Fibroblast of skin of right quadriceps (primary cell): ENCODE measurements around the gene CRHR1.
"Not testable (repeated sequence)": the region's sequence is repeated elsewhere in the genome, so short reads cannot be mapped to it uniquely, and the experiment has no call there.

ENCODE experiments used
- DNase-seq: peaks from one replicate; pipeline ENCODE4 v3.0.0-alpha.2; 2013

The CRHR1 gene

DNA sequence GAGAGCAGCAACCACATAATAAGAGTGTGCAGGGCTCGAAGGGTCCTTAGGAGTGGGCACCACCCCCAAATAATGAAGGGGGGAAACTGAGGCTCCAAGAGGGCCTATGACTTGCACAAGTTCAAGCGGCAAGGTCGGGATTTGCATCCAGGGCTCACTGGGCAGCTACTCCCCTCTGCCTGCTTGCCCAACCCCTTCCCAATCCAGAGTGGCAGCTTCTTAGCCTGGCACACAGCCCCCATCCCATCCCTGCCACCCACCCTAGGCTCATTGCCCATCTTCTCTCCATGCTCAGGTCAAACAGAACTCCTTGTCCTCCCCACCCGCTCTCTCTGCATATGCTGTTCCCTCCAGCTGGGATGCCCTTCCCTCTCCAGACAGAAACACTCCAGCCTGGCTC is 63.0 kb downstream of the CRHR1 start:
- DNase-seq, result no peak

DNA sequence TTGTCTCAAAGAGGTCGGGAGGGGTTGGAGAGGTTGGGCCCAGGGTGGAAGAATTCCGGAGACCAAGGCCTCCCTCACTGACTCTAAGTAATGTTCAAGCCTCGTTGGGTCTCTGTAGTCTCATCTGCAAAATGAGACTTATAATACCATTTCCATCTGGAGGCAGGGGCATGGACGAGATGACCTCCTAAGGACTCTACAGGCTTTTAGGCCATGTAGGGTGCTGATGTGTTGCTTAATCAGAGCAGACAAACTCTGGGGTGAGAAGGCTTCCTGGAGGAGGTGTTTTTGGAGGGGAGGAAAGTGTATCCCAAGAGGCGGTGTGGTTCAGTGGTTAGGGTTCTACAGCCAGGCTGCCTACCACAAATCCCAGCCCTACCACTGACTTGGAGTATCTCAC is 63.6 kb downstream of the CRHR1 start:
- DNase-seq, result no peak

DNA sequence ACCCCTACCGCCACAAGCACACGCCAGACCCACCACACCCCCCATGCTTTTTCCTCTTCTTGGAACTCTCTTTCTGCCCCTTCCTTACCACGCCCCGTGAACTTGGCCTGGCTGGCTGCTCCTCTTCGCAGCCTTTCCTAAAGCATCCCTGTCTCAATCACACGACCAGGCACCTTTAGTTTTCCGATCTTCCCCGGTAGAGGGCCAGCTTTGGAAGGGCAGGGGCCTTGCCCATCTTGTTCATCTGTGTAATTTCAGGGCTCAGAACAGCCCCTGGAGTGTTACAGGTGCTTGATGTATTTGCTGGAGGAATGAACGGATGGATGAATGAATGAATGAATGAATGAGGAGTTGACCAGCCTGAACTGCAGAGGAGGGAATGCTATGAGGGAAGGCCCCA is 64.3 kb downstream of the CRHR1 start:
- no peak for DNase-seq

DNA sequence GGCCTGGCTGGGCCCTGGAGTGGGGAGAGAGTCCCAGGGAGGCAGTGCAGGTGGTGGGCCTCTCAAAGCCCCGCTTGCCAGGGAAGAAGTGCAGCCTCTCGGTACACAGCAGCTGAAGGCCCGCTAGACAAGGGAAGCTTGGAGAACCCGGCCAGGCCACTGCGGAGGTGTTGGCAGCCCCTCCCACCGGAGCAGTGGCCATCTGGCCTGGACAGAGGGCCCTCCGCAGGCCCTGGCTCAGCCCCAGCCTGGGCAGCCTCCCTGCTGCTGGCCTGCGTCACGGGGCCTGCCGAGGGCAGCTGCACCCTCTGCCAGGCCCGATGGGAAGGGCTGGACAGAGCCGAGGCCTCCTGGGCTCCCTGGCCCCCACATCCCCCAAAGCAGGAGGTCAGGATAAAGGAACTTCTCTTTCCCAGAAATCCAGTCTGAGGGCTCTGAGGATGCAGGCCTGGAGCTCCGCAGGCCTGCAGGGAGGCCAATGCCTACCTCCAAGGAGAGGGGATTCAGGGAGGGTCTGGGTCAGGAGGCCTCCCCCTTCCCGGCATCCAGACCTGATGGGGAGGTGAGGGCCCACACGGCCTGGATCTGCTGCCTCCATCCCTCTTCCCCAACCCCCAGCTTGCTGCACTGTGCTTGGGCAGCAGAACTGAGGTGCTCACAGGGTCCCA is 64.9 kb downstream of the CRHR1 start:
- no peak for DNase-seq

DNA sequence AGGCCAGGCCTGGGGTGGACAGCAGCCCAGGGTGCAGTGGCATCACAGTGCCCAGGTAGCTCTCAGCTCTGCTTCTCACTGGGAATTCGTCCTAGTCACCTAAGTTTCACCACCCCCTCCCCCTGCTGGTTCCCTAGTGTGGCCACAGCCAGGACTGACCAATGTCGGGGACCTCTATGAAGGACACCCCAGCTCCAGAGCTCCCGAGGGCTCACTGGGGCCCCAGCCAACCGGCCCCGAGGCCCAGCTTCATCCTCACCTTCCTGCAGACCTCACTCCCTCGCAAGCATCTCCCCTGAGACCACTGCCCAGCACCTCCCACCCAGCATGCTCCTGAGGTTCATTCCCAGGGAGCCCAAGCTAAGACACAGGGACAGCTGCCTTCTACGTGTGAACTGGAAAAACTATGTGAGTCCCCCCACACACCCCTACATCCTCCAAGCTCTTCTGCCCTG is 65.4 kb downstream of the CRHR1 start:
- DNase-seq, result no peak

DNA sequence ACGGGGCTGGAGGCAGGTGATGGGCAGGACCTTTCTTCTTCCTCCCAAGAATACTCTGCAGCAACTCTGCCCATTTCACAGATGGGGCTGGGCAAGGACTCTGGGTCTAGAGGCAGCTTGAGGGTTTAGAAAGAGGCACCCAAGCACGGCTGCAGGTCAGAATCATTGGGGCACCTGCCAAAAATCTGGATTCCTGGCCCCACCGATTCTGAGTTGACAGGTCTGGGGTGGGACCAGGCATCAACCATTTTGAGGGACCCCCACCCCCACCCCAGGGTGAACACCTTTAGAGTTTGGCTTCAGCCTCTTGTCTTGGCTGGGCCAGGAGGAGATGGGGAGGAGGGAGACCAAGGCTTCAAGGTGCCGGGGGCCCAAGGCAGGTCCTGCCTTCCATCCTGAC is 65.9 kb downstream of the CRHR1 start:
- no peak for DNase-seq

DNA sequence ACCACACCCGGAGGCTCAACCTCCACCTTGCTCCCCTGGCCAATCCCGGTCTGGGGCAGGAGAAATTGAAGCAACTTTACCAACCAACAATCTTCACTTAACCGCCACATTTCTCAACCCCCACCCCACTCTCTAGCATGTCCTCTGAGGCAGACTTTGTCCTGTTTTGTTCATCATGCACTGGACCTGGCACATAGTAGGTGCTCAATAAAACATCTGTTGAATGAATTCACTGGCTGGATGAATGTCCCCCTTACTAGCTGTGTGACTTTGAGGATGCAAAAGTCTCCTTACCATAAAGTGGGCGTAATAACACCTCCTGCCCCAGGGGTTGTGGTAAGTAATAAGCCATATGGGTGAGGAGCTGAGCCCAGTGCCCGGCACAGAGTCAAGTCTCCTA is 66.3 kb downstream of the CRHR1 start:
- DNase-seq, result no peak

DNA sequence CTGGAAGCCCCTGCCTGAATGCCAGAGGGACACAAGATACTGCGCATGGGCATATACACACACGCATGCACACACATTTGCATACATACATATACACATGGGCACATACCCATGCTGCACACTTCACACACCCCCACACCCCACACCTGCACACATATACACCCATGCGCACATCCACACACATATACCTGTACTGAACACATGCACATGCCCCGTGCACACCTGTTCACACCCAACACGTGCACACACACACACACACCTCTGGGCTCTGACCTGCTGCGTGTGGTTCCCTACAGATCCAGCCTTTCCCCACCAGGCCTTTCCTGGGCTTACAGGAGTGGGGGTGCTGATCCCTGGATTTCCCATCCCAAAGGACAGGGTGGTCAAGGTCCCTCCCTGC is 66.9 kb downstream of the CRHR1 start:
- DNase-seq, result no peak

DNA sequence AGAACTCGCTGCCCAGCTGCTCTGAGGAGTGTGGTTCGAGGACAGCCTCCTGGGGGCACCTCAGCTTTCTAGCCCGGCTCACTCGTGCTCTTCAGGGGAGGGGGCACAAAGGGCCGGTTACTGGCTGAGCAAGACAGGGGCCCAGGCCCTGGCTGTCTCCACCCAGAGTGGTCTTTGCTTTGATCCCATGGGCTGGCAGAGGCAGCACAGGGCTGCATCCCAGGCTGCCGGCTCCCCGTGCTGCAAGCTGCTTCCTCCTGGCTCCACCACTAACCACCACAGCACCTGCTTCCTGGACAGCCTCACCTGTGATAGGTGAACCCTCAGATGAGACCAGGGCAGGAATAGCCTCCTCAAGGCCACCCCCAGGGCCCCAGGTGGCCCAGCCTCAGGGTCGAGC is 67.3 kb downstream of the CRHR1 start:
- no peak for DNase-seq

DNA sequence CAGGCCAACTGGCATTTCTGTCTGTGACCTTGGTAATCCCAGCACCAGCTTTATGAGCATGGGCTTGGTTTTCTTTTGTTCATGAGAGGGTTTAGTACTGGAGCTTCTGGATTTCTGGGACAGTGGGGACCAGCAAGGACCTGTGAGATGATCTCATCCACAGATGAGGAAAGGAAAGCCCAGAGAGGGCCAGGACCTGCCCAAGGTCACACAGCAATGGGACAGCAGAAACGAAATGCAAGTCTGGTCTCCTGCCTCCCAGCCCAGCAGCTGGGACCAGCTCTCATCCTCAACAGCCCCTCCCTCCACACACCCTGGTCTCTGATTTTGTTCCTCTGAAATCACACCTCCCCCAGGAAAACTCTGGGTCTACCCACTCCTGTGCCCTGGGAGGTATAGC is 67.8 kb downstream of the CRHR1 start:
- DNase-seq, result no peak

DNA sequence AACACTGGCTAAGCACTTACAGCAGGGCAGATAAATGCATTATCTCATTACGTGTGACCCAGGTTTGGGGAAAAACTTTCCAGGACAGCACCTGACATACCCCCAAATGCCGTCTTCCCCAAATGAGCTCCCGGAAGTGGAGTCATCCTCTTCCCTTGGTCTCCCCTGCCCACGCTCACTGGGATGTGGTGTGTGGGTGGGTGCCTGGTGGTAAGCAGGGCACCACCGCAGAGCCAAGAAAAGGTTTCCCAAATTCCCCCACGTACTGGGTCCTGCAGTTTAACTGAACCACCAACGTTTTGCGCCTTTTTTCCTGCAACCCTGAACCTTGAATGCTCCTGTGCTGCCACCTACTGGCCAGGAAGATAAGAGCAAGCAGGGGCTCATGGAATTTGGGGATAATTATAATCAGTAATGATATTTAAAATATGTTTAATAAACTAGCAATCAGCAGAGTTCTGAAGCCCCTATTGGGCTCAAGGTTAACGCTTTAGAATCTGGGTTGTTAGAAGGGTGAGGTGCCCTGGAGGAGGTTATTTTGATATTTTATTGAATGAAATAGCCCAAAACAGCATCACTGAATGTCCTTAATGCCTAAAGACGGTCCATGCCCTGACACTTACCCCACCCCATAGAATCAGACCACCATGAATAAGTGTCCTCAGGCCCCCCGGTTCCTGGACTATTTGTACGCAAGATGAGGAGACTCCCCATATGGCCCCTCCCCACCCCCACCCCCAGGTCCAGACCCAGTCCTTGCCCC is 68.6 kb downstream of the CRHR1 start:
- peak; percentile 42 for DNase-seq

DNA sequence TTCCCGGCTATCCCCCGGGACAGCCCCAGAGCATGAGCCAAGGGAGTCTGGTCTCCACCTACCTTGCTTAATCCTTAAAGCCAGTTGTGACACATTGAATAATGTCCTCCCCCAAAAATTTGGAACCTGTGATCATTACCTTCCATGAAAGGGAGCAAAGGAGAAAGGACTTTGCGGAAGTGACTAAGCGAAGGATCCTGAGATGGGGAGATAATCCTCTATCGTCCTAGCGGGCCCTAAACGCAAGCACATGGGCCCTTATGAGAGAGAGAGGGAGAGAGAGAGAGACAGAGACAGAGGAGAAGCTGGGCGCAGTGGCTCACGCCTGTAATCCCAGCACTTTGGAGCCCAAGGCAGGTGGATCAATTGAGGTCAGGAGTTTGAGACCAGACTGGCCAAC is 70.1 kb downstream of the CRHR1 start:
- no peak for DNase-seq

DNA sequence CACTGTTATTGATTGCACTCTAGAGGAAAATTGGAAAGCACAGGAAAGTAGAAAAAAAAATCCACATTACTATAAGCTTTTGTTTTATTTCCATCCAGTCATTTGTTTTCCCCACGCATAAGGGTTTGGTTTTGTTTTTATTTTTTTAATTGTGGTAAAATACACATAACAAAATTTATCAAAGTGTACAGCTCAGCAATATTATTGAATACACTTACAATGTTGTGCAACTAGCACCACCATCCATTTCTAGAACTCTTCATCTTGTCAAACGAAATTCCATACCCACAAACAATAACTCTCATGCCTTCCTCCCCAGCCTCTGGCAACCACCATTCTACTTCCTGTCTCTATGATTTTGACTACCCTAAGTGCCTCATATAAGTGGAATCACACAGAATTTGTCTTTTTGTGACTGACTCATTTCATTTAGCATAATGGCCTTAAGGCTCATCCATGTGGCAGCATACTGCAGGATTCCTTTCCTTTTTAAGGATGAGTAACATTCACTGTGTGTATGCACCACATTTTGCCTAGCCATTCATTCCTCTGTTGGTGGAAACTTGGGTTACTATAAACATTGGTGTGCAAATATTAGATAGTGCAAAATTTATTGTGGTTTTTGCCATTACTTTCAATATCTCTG is 71.7 kb downstream of the CRHR1 start:
- DNase-seq, result no peak

DNA sequence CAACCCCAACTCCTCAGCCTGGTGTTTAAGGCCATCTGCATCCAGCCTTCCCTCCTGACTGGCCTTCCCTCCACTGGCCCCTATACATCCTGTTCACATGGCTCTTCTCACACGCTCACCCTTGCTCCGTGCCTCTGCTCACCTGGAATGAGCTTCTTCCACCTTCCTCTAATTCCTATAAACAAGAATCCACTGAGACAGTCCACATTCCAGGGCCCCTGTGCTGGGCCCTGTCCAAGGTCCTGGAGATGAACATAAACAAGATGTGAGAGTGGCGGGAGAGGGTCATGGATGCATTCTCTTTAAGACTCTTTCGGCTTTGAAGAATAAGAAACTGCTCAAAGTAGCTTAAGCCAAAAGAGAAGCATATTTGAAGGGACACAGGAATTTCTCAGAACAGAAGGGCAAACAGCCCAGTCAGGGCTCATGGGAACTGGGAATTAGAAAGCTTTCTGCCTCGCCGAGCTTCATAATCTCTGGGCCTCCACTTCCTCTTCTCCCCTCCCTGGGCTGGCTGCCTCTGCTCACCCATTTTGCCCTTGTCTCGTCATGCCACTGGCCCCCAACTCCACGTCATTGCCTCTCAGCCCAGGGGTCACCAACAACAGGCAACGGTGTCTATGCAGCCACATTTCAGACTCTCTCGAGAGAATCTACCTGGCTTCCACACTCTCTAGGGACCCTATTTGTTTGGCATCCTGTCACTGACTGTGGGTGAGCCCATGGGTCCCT is 74.0 kb downstream of the CRHR1 start:
- peak; percentile 24 for DNase-seq

DNA sequence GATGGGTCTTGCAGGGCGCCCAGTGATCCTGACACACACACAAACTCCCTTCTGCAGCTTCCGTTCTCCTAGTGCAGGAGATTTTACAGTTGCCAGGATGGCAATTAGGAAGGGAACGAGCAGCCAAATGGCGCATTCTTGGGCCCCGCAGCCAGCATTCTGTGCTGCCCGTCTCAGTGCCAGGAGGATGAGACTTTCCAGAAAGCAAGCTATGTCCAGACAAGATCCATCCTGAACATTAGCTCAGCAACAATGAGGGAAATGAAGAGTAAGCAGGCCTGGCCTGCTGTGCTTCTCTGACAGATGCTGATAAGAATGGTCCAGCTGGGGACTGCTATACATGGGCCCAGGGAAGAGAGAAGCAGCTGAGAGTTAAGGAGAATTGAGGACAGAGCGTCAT is 77.0 kb downstream of the CRHR1 start:
- no peak for DNase-seq

DNA sequence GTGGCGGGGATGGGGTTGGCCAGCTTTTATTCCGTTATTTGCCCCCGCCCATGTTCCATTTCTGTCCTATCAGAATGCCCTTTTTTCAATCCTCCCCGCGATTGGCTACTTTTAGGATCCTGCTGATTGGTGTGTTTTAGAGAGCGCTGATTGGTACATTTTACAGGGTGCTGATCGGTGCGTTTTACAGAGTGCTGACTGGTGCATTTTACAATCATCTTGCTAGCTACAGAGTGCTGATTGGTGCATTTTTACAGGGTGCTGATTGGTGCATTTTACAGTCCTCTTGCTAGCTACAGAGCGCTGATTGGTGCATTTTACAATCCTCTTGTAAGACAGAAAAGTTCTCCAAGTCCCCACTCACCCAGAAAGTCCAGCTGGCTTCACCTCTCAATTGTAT is 78.0 kb downstream of the CRHR1 start:
- not testable (repeated sequence) for DNase-seq

DNA sequence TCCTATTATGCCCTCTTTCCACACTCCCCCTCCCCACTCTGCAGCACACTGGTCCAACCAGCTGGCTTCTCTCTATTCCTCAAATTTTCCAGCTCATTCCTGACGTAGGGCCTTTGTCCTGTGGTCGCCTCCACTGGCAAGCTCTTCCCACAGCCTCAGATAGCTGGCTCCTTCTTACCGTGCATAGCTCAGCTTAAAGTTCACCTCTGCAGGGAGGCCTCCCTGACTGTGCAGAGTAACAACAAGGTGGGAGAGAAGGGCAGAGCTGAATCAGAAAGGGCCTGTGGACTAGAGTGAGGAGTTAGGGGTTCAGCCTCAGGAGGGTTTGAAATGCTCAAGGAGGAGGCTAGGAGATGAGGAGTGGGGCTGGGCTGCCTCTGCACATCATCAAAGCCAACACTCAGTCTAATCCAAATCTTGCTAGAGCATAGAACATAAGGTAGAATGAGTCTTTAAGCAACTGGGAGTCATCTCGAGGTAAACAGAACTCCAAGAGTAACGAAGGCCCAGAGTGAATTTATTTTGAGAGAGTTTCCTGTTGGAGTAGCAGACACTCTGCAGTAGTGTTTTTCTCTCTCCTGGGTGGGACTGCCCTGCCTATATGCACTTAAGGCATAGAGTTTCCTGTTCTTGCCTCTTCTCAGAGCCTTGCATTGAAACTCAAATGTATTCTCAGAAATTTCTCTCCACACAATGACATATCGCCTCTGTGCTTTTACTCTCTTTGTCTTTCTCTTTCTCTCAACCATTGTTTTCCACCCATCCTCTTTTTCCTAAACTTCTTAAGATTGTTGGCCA is 79.9 kb downstream of the CRHR1 start:
- no peak for DNase-seq

DNA sequence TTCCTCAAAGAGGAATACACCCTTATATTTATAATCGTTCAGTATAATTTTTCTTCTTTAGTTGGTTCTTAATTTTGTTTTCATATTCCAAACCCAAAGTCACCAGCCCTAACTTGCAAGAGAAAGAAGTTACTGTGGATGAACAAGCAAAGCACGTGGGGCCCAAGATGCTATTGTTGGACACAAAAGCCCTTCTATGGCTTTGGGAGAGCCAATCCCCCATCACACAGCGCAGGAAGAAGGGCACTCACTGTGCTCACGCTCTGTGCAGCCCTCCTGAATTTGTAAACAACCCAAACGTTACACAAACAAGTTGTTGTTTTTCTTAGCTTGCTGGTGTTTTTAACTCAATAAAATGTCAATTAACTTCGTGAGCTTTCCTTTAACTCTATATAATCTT is 83.1 kb downstream of the CRHR1 start:
- no peak for DNase-seq

DNA sequence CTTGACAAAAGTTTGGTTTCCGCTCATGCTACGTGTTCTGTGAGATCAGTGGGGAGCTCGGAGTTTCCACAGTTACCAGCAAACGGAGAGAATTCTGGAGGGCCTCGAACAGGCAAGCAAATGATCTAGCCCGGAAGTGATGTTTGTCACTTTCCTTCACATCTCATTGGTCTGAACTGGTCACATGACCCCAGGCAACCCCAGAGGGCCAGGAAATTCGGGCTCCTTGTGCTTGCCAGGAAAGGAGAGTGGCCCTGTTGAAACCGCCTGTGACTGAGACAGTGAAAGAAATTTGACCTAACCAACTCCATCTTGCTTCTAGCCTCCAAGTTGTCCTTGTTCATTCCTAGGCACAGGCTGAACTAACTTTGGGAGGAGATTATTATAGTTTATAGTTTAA is 83.6 kb downstream of the CRHR1 start:
- no peak for DNase-seq

DNA sequence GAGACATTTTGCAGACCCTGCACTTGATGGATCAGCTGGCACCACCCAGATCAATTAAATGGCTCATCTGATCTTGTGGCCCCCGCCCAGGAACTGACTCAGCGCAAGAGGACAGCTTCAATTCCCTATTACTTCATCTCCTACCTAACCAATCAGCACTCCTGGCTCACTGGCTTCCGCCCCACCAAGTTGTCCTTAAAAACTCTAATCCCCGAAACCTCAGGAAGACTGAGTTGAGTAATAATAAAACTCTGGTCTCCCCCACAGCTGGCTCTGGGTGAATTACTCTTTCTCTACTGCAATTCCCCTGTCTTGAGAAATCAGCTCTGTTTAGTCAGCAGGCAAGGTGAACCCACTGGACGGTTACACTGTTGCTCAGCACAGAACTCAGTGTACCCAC is 84.2 kb downstream of the CRHR1 start:
- DNase-seq, result peak; percentile 5

DNA sequence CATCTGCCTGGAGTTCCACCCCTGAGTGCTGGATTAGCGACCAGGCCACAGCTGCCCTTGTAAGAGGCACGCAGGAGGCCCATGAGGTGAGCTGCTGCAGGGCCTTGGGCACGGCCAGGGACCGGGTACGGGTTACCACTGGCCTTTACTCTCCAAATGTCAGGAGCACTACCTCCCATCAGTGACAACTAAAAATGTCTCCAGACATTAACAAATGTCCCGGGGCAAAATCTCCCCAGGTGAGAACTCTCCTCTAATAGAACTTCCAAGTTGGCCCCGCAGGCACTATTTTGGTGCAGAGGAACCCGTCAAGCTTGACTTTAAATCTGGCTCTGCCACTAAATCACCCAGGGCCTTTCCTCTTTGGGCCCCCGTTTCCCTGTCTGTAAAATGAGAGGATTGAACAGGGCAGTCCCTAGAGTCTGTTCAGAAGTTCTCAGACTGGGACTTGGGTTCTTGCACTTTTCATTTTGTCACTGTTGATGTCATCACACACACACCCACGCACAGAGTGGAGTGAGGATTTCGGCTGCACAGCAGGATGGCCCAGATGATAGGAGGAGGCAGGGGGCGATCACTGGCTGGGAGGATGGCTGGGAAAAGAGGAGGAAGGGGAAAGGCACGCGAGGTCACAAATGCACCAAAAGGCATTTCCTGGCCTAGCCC is 85.7 kb downstream of the CRHR1 start:
- DNase-seq, result no peak

DNA sequence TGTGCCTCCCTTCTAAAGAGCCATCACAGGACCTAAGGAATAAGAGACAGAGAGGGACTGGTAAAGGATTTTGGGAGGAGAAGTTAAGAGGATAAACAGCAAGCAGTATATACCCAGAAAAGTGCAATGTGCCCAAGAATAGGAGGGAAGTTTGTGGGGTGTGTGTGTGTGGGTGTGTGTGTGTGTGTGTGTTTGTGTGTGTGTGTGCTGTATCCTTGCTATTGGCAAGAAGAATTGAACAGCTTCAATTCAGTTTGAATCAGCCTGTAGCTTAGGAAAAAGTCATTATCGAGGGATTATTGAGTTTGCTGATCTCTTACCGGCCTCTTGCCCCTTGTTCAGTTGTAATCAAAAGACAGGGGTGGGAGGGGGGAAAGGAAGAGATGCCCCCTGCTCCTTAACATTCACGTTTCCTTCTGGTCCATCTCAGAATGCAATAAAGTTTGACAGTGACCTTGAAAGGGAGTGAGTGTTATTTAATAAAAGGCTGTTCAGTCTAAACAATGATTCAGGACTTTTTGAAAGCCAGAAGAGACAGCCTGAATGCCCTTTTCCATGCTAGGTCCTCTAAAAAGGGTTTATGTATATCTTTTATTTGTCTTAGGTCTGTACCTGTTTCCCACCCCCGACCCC is 86.3 kb downstream of the CRHR1 start:
- DNase-seq, result no peak
